GM11168 (cell line): ENCODE measurements around the gene HOATZ.

ENCODE experiments used
- in situ Hi-C: fragments of 300-500 bp; cut with MboI; formaldehyde crosslinking; loops from one replicate; pipeline ENCODE4 v1.12.0; 2022; ENCODE audit warnings: low sequenced_read_pairs; ENCODE audit not compliant: unreplicated experiment

HOATZ gene

DNA sequence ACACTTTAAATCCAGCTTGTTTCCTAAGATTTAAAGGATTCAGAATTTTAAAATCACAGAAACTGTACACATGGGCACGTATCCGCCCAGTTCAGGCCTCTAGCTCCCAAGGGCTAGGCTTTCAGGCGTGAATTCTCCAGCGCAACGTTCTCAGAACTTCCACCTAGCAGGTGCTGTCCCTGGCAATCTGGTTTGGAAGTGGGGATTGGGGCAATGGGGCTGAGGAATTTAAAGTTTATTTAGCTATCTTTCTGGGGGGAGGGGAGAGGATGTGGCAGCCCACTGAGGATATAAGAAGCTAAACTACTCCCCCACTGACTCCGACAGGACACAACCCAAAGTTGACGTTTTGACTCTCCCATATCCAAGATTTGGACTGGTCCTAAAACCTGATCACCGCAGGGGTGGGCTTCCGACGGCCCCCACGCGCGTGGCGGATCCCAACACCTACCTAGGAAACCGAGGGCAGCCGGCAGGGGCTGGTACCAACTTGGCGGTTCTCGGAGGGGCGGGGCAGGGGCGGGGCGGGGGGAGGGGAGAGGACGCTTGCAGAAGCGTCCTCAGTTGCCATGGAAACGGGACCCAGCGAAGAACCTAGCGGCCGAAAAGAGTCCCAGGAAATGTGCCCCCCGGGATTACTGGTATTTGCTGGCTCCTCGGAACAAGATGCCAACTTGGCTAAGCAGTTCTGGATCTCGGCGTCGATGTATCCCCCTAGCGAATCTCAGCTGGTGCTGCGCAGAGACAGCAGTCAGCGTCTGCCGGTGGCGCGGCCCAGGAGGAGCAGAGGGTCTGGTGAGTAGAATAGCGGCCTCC lies at the start of gene HOATZ:
HOATZ (plus strand) TSS at position 563 of the 816 bp plus-strand sequence; CDS start at position 570, 7 bp downstream.
- in situ Hi-C loops, result no loop called here

DNA sequence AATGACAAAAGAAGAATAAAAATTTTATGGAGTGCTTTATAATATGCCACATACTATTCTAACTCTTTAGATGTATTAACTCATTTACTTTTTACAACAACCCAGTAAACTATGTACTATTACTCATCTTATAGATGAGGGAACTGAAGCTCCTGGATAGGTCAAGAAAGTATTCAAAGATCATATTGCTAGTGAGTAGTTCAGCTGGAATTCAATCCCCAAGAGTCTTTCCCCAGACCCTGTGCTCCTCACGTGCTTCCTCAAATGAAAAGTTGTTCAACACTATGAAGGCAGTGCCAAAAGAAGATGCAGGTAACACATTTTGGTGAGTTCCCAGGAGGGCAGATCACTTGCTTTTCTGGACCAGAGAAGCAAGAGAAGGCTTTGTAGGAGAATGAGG lies 49.2 kb upstream of the HOATZ start:
- in situ Hi-C loops, result no loop called here

DNA sequence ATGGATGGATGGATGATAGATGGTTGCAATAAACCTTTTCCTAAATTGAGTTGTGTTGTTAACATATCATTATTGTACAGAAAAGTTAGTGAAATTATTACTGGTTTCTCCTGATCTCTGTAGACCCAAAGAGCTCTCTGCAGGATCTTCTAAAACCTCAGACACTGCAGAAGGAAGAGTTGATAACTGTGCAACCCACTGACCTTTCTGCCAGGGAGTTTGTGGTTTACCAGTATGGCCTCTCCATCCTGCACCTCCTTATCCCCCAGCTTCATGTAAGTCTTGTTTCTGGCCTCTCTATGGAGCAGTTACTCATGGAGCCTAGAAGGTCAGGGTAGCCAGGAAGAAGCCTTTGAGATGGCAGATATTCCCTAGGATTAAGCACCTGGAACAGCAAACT lies 48.0 kb upstream of the HOATZ start:
- in situ Hi-C loops, result no loop called here

DNA sequence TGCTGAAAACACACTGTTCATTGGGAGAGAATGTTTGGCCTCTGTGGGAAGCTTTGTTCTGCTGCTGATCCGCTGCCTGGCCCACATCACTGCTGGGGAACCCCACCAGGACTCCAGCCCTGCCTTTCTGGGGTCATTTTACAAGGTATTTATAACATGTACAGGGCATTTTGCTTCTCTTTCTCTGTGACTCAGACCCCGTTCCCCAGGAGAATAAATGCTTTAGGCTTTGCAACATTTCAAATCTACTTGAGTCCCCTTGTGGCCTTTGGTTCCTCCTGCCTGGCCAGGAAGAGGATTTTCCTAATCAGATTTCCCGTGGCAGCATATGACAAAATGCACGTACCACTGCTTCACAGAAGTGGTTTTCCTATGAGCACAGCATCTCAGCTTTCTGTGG lies 45.4 kb upstream of the HOATZ start:
- in situ Hi-C loops, result no loop called here

DNA sequence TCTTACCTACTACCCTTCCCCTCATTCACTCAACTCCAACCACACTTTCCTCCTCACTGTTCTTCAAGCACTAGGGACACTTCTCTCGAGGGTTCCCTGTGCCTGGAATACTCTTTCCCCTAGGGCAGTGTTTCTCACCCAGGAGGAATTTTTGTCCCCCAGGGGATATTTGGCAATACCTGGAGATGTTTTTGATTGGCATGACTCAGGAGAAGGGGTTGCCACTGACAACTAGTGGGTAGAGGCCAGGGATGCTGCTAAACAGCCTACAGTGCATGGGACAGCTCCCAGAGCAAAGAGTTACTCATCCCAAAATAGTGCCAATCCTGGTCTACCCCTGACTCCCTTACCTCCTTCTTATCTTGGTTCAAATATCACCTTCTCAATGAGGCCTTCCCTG lies 42.4 kb upstream of the HOATZ start:
- in situ Hi-C loops, result no loop called here

DNA sequence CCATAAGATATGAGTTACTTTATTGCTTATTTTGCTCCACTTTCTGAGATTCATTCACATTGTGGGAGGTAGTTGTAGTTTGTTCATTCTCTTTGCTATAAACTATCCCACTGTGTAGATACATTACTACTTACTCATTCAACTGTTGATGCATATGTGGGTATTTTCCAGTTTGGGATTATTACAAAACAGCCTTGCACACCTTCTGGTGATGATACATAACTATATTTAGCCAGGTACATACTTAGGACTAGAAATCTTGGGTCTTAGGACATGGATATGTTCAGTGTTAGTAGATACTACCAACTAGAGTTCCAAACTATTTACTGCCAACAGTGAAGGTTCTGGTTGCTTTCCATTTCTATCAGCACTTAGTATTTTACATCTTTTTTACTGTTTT lies 40.1 kb upstream of the HOATZ start:
- in situ Hi-C loops, result no loop called here

DNA sequence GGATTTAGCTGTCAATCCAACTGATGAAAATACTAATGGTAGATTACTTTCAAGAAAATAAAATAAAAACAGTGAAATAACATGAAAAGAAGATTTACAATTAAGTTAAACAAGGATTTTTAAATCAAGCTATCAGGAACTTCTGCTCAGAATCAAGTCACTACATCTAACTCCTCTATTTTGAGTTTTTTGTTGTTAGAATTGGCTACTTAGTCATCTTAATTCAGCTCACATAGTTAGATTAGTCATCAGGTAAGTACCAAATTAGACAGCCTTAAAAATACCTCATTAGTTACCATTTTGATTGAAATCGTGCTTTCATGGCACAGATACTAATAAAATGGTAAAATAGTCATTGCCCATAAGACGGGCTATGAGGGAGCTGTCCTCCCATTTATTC lies 38.2 kb upstream of the HOATZ start:
- in situ Hi-C loops, result no loop called here

DNA sequence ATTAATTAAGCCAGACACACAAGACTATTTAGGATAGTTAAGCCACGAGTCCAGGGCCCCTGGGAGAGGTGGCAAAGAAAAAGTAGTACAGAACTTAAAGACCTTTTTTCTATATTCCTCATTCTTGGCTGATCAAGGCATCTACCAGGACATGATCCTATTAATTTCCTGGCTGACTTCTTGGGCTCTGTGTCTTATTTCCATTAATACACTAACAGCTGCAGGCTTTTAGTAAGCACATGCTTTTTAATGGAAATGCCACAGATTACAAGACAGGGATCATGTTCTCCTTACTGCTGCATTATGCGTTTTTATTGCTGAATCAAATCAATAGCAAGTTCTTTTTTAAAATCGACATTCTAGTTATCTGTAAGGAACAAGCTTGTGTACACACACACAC lies 37.6 kb upstream of the HOATZ start:
- in situ Hi-C loops, result no loop called here

DNA sequence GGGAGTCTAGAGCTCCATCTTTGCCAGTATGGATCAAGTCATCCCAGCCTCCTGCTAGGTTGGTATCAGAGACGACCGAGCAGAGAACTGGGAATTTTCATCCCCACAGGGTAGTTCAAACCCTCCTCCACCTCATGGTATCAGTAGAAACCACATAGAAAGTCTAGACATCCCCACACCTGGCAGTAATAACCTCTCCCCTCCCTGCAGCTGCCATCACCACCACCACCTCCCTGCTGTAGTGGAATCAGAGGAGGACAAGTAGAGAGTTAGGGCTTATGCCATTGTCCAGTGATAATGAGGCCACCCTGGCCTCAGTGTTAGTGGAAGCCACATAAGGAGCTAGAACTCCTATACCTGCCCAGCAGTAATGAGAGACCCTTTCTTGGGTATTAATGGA lies 36.7 kb upstream of the HOATZ start:
- in situ Hi-C loops, result no loop called here

DNA sequence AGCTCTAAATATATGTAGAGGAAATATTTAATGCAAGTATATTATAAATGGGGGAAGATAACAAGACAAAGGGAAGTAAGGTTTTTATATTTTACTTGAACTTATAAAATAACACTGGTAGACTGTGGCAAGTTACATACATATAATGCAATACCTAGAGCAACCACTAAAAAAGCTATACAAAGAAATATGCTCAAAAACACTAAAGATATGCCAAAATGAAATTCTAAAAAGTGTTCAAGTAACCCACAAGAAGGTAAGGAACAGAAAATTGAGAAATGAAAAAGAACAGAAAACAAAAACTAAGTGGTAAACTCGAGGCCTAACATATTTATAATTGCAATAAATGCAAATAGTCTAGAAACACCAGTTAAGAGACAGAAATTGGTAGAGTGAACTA lies 34.9 kb upstream of the HOATZ start:
- in situ Hi-C loops, result no loop called here

DNA sequence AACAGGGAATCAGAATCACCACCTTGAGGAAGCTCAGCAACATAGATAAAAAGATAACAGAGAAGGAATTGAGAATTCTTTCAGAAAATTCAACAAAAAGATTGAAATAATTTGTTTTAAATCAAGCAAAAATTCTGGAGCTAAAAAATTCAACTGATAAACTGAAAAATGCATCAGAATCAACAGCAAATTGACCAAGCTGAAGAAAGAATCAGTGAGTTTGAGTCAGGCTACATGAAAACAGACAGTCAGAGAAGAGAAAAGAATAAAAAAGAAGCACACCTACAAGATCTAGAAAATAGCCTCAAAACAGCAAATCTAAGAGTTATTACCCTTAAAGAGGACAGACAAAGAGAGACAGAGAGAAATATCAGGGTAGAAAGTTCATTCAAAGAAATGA lies 31.1 kb upstream of the HOATZ start:
- in situ Hi-C loops, result no loop called here

DNA sequence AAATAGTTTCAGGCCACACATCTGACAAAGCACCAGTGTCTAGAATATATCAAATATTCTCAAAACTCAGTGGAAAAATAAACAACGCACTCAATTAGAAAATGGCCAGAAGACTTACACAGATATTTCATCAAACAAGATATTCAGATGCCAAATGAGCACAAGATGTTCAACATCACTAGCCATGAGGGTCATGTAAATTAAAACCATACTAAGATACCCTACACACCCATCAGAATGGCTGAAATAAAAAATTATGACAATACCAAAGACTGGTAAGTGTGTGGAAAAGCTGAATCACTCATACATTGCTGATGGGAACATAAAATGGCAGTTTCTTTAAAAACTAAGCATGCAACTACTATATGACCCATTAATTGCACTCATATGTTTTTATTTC lies 24.1 kb upstream of the HOATZ start:
- in situ Hi-C loops, result no loop called here

DNA sequence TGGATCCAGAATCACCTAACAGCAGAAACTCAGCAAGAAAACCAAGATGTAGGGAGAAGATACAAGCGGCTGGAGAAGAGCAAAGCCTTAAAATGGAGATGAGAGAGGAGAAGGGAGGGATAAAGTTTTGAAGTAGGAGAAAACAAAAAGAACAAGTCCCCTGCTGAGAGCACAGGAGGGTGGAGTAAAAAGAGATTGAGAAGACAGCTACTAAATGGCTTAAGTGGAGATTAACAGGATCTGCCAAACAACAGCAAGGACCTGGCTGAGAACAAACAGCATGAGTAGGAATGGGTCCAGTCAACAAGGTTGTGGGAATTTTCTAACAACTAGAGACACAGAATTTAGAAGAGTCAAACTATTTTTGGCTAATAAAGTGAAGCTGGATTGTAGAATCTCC lies 20.5 kb upstream of the HOATZ start:
- in situ Hi-C loops, result no loop called here

DNA sequence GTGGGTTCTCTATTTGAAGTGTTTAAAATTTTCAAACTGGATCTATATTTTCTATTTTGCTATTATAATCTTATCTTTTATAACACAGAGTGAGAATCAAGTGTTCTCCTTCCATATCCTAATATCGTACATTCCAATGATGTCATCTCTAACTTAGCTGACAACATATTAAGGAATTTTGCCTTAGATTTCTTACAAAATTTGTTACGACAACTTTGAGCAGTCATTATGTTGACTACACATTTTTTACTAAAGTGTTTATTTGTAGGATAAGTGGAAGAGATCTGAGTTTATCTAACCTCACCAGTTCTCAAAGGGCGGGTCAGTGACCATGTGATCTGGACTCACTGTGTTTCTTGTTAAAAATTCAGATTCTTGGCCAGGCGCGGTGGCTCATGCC lies 15.1 kb upstream of the HOATZ start:
- in situ Hi-C loops, result no loop called here

DNA sequence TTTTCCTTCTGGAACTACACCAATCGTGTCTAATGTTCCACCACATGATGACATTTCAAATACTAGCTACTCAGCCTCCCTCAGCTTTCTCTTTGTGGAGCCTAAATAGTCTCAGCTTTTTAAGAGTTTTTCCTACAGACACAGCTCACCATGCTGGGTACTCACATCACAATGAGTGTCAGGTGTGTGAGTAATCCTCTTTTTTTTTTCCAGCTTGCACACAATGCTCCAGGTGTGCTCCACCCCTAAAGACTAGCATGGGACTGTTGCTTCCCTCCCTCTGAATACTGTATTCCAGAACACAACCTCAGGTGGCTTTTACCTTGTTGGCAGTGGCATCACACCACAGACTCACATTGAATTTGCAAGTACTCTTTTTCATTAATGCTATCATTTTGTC lies 14.1 kb upstream of the HOATZ start:
- in situ Hi-C loops, result no loop called here

DNA sequence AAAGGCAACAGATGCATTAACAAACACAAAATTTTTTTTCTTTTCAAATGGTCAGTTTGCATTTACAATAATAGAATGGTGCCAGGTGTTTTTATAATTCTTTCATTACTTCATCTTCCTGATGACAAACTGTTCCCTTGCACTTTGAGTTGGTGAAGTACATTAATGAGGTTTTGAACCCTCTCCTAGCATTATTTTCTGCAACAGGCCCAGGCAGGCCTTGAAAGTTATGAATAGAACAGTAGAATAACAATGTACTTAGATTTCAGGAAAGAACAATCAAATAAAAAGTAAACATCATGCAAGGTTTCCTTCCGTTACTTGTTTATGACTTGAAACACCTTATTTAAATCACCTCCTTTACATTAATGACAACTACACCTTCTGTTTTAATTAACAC lies 12.0 kb upstream of the HOATZ start:
- in situ Hi-C loops, result no loop called here

DNA sequence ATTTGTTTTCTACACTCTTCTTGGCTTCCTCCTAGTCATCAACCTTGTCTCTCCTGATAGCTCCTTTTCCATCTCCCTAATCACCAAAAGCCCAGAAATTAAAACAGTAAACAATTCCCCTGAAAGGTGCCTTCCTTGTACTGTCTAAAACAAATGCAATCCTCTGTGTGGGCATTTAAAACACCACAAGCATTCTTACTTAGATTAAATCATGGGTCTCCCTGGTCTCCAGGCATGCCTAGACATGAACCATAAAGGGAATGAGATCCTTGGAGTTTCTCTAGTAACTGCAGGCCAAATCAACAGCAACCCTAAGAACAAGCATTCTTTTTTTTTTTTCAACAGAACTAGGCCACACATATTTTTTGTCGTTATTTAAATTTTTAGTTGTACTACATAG lies 4.3 kb upstream of the HOATZ start:
- in situ Hi-C loops, result no loop called here

DNA sequence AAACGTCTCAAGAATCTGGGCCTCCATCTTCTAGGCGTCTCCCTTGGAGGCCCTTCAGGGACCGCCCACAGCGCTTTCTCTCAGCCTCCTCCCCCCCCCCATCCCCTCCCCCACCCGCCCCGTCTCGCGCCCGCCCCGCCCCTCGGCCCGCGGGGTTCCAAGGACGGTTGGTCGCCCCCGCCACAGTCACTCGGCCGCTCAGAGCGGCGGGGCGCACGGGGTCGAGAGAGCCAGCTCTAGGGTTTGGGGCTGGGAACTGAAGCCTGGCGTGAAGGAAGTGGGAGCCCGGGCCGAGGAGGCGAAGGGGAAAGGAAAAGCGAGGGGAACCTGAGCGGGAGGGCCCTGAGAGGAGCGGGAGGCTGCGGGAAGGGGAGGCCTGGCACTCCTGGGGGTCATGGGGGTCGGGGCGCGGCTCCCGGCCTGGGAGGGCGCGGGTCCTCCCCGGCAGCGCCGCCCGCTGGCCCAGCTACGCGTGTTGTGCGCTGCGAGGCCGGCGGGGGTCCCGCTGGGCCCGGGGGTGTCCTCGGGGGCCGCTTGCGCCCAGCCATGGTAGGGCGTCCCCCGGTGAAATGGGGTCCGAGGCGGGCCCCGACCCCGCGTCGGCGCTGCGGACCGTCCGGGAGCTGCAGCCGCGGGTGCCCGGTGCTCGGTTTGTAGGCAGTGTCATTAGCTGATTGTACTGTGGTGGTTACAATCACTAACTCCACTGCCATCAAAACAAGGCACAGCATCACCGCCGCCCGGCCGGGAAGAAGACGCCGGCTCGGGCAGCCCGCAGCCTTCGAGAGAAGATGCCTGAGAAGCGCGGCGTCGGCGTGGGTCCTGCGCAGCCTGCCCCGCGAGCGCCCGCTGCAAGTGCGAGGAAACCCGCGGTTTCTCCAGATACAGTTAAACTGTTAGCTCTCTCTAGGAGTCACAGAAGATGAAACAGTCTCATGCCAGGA lies 2.0 kb upstream of the HOATZ start, which contains the start of gene BTG4:
BTG4 (minus strand) TSS at position 91 of the 944 bp plus-strand sequence. CDS start 13,610 bp downstream, outside the sequence.
- in situ Hi-C loops, result no loop called here

DNA sequence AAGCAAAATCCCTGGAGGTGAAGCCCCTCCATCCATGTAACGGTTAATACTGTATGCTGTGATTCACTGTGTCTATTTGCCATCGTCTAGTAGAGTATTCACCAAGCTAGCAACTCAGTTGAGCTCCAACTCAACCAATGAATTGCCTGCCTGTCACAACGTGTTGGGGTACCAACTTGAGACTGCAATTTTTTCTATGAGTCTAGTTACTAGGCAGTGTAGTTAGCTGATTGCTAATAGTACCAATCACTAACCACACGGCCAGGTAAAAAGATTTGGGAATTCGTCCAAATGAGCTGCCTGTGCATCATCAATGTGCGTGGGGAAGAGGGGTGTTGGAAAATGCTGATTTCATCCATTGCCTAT lies 1.4 kb upstream of the HOATZ start:
- in situ Hi-C loops, result no loop called here

DNA sequence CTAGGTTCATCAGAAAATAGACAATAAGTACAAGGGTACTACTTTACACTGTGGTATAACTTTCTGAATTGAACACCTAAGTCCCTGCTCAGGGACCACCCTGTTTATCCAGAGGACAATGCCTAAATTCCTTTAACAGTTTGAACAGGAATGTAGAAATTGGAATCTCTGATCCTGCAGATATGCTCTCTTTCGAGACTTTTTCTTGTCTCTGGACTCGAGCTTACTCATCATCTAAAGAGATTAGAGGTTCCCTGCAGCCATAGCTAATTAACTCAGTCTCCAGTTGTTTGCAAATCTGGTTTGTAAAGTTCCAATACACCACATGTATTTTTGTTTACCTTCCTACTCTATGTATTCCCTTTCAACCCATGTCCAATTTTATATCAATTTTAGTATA lies 1.0 kb downstream of the HOATZ start:
- in situ Hi-C loops, result no loop called here

DNA sequence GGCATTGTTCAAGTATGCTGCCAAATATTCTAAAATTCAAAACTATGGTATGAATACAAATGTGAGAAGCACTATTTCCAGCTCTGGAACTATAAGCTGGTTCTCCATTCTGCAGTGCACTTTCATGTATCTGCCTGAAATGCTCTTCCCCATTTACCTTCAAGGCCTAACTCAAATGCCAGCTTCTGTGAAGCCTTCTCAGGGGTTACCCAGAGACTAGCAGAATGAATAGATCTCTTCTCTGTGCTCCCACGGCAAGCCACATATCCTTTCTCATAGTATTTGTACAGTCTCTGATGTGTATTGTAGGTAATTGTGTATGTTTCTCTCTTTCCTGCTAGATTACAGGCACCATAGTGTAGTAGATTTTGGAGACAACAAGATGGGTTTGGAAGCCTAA lies 4.1 kb downstream of the HOATZ start:
- in situ Hi-C loops, result no loop called here
